GM19397 (cell line): ENCODE measurements around the gene SUV39H2.
A peak's percentile ranks its signal among the peaks of the same experiment; 100 is the strongest.
"Not testable (repeated sequence)": the region's sequence is repeated elsewhere in the genome, so short reads cannot be mapped to it uniquely, and the experiment has no call there.

ENCODE experiments used
- ATAC-seq: cut with Tn5 transposase; IDR thresholded peaks from one replicate; pipeline ENCODE4 v1.9.1; 2021; ENCODE audit warnings: mild to moderate bottlenecking, moderate library complexity; ENCODE audit not compliant: unreplicated experiment

Gene SUV39H2

DNA sequence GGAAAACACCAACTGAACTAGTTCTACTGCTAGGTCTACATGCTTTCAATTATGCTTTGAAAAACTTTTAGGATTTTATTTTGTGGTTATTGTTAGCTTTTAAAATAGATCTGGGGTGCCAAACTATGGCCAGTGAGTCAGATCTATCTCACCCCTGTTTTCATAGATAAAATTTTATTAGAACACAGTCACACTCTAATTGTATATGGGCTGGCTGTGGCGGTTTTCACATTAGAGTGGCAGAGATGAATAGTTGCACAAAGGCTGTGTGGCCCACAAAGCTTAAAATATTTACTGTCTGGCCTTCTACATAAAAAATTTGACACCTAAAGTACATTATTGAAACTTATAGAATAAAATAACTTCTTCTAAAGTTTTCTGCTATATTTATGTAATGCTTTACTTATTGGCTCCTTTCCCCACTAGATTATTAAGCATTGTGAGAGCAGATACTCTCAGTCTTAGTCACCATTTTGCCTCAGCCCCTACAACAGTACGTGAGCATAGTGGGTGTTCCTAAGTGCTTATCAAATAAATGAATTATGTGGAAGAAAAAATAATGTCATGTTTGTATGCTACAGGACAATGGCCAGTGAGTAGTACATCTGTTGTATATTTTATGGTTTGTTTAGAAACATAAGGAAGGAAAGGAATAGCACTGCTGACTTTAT lies 5.4 kb upstream of the SUV39H2 start:
- ATAC-seq: no peak

DNA sequence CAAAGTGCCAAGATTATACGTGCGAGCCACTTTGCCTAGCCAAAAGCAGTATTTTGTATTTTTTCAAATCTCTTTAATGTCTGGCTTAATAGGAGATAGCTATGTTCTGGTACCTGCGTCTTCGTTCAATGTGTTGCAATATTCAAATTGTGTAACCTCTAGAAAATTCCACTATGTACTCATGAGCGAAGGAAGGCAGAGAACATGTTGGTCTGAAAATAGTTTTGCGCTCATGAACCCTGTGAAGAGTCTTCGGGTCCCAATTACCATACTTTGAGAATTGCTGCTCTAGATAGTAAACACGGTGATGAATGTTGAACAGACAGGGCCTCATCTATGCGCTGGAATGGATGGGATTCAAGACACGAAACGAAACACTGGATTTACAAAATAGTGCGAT lies 2.7 kb upstream of the SUV39H2 start:
- no peak for ATAC-seq

GRCh38 chr10:14876764-14877163 lies 1.9 kb upstream of the SUV39H2 start:
- no peak for ATAC-seq

DNA sequence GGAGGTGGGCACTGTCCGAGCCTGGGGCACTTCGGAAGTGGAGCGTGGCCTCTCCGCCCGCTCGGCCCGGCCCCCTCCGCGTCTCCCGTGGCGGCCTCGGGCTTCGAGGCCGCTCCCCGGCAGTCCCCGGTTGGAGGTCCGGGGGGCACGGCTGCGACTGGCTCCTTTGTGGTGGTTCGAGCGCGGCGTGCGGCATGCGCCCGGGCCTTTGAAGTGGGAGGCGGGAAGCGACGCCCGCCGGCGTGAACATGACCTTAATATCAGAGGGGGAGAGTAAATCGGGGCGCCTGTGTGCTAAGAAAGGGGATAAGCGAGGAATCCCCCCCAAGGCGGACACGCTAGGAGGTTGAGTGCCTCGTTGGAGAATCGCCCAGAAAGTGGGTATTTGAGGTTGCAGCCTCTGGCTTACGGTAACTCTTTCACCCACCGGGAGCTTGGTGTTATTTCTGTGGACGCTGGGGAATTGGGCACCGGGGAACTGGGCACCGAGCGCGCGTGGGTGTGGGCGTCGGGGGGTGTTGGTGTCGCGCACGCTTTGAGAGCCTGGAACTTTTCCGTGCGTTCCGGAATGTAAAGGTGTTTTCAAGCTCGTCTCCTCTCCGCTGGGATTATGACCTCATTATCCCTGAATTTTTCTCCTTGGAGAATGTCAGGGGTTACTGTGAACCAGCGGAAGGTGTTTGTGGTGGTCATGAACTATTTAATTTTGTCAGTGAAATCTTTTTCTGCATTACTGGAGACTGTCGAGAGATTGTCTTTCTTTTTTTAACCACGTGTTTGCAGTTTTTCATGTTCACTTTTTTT lies 660 bp downstream of the SUV39H2 start:
- ATAC-seq: peak; percentile 26

- no peak for ATAC-seq
These were observed 1.2 kb downstream of the SUV39H2 start for GRCh38 chr10:14879928-14880193.

DNA sequence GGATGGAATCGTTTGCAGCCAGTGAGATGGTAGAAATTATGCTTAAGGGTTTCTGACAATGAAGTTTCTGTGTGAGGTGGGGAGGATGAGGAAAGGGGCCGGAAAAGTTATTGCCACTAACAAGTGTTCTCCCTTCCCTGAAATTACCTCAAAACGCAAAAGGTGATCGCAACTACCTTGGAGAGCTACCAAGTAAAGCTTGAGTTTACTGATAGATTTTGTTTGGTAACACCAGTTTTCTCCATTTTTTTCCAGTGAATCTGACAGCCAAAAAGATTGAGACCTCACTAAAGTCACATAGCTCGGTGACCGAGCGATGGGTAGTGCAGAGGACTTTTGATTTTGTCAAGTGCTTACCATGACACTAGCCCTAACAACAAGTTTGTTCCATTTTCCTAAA lies 1.6 kb downstream of the SUV39H2 start:
- no peak for ATAC-seq

- no peak for ATAC-seq
These were observed 5.4 kb downstream of the SUV39H2 start for GRCh38 chr10:14884082-14884481.

DNA sequence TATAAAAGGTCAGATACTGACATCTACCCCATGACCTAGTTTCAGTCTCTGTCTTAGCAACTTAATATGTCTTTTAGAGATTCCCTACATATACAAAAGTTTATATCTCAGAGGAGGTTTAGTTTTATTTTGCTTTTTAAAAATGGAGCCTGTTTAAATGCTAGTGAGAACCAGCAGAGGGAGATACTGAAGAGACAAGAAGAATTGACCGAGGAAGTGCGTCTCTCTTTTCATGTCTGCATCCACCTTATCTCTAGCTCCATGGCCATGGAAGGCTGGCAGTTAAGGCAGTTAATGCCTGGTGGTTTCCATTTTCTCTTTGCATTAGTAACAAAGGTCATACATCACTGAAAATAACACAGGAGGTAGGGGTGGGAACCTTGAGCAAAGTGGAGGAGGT lies 10.7 kb downstream of the SUV39H2 start:
- no peak for ATAC-seq

DNA sequence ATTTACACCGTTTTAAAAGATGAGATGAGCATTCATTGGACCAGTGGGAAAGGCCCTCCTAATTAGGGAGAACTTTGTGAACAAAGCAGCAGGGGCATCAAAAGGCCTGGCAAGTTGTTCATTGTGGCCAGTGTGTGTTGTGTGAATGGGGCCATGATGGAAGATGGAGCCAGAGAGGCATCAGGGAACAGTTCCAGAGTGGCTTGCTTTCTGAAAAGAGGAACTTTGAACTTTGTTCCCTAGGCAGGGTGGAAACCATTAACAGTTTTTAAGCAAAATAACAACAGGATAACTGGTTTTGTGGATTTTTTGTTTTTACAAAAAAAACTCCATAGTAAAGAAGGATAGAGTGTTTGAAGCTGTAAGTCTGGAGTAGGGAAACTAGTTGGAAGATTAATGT lies 12.5 kb downstream of the SUV39H2 start:
- no peak for ATAC-seq

DNA sequence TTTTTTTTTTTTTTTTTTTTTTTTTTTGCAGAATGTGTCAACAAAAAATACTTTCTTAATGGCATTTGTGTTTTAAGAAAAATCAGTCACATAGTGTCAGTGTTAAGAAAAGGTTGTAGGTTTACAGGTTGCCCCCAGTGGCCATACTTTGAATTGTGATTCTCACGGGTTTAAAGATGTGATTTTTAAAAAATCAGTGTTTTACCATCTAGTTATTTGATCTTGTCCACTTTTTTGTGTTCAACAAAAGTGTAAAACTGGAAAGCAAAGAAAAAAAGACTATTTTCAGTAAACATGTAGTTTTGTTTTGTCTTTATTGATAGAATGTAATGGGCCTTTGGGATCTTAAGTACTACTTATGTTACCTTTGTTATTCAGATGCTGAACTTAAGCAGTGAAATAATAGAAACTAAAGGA lies 25.7 kb downstream of the SUV39H2 start:
- no peak for ATAC-seq

GRCh38 chr10:14904864-14905263 lies 26.2 kb downstream of the SUV39H2 start:
- no peak for ATAC-seq

DNA sequence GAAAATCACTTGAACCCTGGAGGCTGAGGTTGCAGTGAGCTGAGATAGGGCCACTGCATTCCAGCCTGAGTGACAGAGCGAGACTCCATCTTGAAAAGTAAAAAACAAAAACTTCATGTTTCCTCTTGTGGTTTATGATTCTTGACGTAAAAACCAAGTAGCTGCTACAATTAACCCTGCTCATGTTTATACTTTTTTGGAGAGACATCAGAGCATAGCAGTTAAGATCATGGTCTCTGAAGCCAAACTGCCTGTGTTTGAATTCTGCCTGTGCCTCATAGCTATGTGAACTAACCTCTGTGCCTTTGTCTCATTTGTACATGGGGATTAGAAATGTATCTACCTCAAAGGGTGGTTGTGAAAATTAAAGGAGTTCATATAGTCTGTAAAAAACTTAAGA lies 27.2 kb downstream of the SUV39H2 start:
- ATAC-seq: no peak

GRCh38 chr10:14906765-14907164 lies 28.1 kb downstream of the SUV39H2 start:
- ATAC-seq: no peak

- ATAC-seq: not testable (repeated sequence)
These were observed 28.9 kb downstream of the SUV39H2 start for GRCh38 chr10:14907591-14907990.

DNA sequence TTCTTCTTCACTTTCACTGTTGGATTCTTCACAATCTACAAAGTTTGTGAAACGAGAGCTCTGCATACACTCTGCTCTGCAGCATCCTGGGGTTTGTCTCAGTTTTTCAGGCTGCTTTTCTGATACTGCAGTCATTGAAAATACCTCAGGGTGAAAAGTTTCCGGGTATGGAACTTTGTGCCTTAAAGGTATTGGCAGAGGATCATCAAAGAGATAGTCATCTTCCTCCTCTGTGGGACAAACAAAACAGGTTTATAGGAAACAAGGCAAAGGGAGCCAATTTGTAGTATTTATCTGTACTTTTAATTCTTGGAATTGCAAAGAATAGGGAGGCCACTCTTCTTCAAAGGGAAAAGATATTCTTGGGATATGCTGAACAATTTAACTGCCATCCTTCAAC lies 30.4 kb downstream of the SUV39H2 start:
- ATAC-seq: no peak

GRCh38 chr10:14910953-14911352 lies 32.3 kb downstream of the SUV39H2 start:
- no peak for ATAC-seq

- no peak for ATAC-seq
These were observed 33.1 kb downstream of the SUV39H2 start for GRCh38 chr10:14911801-14912200.

DNA sequence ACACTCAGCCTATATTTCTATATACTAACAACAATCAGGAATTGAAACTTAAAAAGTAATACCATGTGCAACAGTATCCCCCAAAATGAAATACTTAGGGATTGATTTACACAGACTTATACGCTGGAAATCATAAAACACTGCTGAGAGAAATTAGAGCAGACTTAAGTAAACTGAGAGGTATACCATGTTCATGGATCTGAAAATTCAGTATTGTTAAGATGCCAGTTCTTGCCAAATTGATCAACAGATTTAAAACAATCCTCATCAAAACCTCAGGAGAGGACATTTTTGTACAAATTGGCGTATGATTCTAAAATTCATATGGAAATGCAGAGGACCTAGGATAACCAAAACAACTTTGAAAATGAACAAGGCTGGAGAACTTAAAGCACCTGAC lies 37.9 kb downstream of the SUV39H2 start:
- ATAC-seq: no peak

DNA sequence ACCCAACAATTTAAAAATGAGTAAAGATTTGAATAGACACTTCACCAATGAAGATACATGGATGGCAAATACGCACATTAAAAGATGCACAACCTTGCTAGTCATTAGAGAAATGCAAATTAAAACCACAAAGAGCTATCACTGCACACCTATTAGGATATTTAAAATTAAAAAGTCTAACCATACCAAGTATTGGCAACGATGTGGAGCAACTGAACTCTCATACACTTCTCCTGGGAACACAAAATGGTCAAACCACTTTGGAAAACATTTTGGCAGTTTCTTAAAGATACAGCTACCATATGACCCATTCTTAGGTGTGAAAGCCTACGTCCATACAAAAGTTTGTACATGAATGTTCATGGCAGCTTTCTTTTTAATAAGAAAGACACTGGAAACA lies 39.2 kb downstream of the SUV39H2 start:
- no peak for ATAC-seq

DNA sequence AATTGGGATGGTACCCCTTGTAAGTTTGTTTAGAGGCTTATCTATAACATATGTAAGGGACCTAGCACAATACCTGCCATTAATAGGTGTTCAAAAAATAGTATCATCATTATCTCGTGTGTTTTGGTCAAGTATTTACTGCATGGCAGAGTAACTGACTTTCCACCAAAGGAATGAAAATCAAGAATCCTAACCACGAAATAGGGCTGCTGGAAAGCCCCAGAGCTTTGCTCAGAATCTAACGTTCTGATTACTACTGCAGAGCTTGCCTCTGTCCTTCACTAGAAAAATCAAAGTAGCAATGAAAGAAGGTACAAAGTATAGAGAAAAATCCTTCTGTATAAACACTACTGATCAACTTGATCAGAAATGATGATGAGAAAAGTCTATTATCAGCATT lies 40.3 kb downstream of the SUV39H2 start:
- ATAC-seq: no peak

DNA sequence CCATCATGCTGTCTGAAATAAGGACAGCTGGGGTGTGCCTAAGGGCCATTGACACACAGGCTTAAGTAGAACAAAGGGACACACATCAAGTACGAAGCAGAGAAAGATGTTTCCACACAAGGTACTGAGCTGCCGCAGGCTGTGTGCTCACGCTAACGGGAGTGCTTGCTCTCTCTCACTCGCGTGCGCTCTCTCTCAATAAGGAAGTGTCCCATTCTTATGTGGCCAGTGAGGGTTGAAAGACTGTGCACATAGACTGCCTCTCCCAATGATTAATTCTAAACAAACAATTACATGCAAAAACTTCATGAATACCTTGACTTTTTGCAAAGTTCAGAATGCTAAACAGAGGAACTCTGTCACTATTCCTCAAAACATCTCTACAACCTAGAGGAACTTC lies 45.3 kb downstream of the SUV39H2 start:
- no peak for ATAC-seq

DNA sequence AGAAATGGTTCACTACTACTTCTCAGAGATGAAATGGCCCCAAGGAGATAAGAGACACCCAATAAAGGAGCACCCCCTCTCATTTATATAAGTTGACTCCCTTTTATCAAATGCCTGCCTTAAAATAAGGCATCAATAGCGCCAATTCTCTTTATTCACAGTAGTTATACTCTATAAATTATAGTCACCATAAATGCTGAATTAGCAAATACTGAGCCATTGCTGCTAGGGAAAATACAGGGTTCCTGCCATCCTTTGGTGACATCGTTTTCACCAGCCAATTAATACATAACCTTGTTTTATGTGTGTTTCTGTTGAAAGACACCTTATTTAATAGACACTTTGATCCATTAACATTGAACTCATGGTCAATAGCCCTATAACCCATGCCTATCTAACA lies 46.6 kb downstream of the SUV39H2 start:
- ATAC-seq: no peak

DNA sequence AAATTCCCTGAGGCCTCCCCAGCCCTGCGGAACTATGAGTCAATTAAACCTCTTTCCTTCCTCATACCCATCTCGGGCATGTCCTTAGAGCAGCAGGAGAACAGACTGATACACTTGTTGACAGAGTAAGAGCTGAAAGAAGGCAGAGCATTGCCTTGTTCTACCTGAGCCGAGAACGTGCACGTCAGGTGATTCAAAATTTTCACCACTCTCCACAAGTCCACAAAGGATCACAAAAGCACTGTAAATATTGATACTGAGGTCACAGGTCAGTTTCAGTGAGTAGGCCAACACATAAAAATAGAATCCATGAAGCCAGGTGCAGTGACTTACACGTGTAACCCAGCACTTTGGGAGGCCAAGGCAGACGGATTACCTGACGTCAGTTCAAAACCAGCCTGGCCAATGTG lies 47.4 kb downstream of the SUV39H2 start:
- no peak for ATAC-seq
